HepG2 (cell line): ENCODE measurements around the gene AIF1. TPM values are rescaled to one million over a fixed set of nuclear protein-coding genes. Genes with fewer than 3 reads are reported as not detected.

Source experiments
- ADNP ChIP-seq: sonication (generic); formaldehyde crosslinking; IDR thresholded peaks from 2 replicates; pipeline ENCODE4 v1.4.0; 2020; ENCODE audit warnings: missing genetic modification reagents
- BHLHE40 ChIP-seq: IDR thresholded peaks from 2 replicates; pipeline ENCODE4 v1.6.1; 2011; ENCODE audit warnings: low read length, improper control_type of control experiment
- DMAP1 ChIP-seq: IDR thresholded peaks from 2 replicates; pipeline ENCODE4 v1.6.1; 2016
- E2F1 ChIP-seq: sonication (generic); formaldehyde crosslinking; IDR thresholded peaks from 2 replicates; pipeline ENCODE4 v1.5.0; 2020; ENCODE audit warnings: missing genetic modification reagents
- FOXK1 ChIP-seq: sonication (generic); formaldehyde crosslinking; IDR thresholded peaks from 2 replicates; pipeline ENCODE4 v1.4.0; 2020; ENCODE audit warnings: low read depth, missing genetic modification reagents, borderline replicate concordance
- FOXK2 ChIP-seq: fragments of 450-650 bp; IDR thresholded peaks from 2 replicates; pipeline ENCODE4 v1.6.1; 2016
- HDAC1 ChIP-seq: sonication (generic); formaldehyde crosslinking; IDR thresholded peaks from 2 replicates; pipeline ENCODE4 v1.5.1; 2020; ENCODE audit warnings: mild to moderate bottlenecking, missing genetic modification reagents
- IRX3 ChIP-seq: sonication (generic); formaldehyde crosslinking; IDR thresholded peaks from 2 replicates; pipeline ENCODE4 v1.8.1; 2023; ENCODE audit warnings: mild to moderate bottlenecking, low read depth, missing genetic modification reagents, borderline replicate concordance
- KLF16 ChIP-seq, 2 experiments: sonication (generic) in 1 of 2; formaldehyde crosslinking in 1 of 2; IDR thresholded peaks; 2 replicates each; pipeline versions ENCODE4 v1.6.1 to v1.8.0; 2016 to 2023; ENCODE audit warnings: missing genetic modification reagents in 2 of 2, missing compliant biosample characterization in 1 of 2
- NCOA5 ChIP-seq: sonication (generic); formaldehyde crosslinking; IDR thresholded peaks from 2 replicates; pipeline ENCODE4 v1.4.0; 2020; ENCODE audit warnings: missing genetic modification reagents
- NFIC ChIP-seq: IDR thresholded peaks from 2 replicates; pipeline ENCODE4 v1.6.1; 2012; ENCODE audit warnings: mild to moderate bottlenecking, low read length, inconsistent platforms
- POLR2AphosphoS5 ChIP-seq: IDR thresholded peaks from 2 replicates; pipeline ENCODE4 v1.6.1; 2012; ENCODE audit warnings: low read depth, low read length
- SRY ChIP-seq: sonication (generic); formaldehyde crosslinking; IDR thresholded peaks from 2 replicates; pipeline ENCODE4 v1.8.0; 2022; ENCODE audit warnings: mild to moderate bottlenecking, missing genetic modification reagents
- TEAD2 ChIP-seq: sonication (generic); formaldehyde crosslinking; IDR thresholded peaks from 2 replicates; pipeline ENCODE4 v1.9.0; 2021; ENCODE audit warnings: missing genetic modification reagents
- WIZ ChIP-seq: sonication (generic); formaldehyde crosslinking; IDR thresholded peaks from 2 replicates; pipeline ENCODE4 v1.5.1; 2020; ENCODE audit warnings: mild to moderate bottlenecking, missing genetic modification reagents
- XBP1 ChIP-seq: sonication (generic); formaldehyde crosslinking; IDR thresholded peaks from 2 replicates; pipeline ENCODE4 v1.5.0; 2020; ENCODE audit warnings: missing genetic modification reagents
- ZBTB20 ChIP-seq: sonication (generic); formaldehyde crosslinking; IDR thresholded peaks from 2 replicates; pipeline ENCODE4 v1.8.1; 2023; ENCODE audit warnings: missing genetic modification reagents, low read depth, mild to moderate bottlenecking, borderline replicate concordance
- ZBTB33 ChIP-seq: sonication (generic); formaldehyde crosslinking; IDR thresholded peaks from 2 replicates; pipeline ENCODE4 v1.4.0; 2020; ENCODE audit warnings: missing genetic modification reagents
- ZKSCAN8 ChIP-seq: IDR thresholded peaks from 2 replicates; pipeline ENCODE4 v1.6.1; 2016; ENCODE audit warnings: borderline replicate concordance, missing genetic modification reagents, missing compliant biosample characterization
- ZNF10 ChIP-seq: sonication (generic); formaldehyde crosslinking; IDR thresholded peaks from 2 replicates; pipeline ENCODE4 v1.4.0; 2020; ENCODE audit warnings: mild to moderate bottlenecking, low read depth, missing genetic modification reagents, borderline replicate concordance
- ZNF138 ChIP-seq: sonication (generic); formaldehyde crosslinking; IDR thresholded peaks from 2 replicates; pipeline ENCODE4 v1.5.0; 2020; ENCODE audit warnings: mild to moderate bottlenecking, low read depth, missing genetic modification reagents
- ZNF335 ChIP-seq: sonication (generic); formaldehyde crosslinking; IDR thresholded peaks from 2 replicates; pipeline ENCODE4 v1.4.0; 2020; ENCODE audit warnings: missing genetic modification reagents
- ZNF430 ChIP-seq: sonication (generic); formaldehyde crosslinking; IDR thresholded peaks from 2 replicates; pipeline ENCODE4 v1.9.0; 2021; ENCODE audit warnings: mild to moderate bottlenecking, missing genetic modification reagents
- ZNF678 ChIP-seq: sonication (generic); formaldehyde crosslinking; IDR thresholded peaks from 2 replicates; pipeline ENCODE4 v1.4.0; 2020; ENCODE audit warnings: mild to moderate bottlenecking, missing genetic modification reagents
- polyA plus RNA-seq, 8 experiments: library from polyadenylated mRNA; depleted of rRNA in 3 of 8; stranded (reverse) in 7 of 8; unstranded in 1 of 8; fragments of >200 nt; fragmentation: Illumina TruSeq in 4 of 8; extraction: Trizol in 4 of 8; gene quantifications; 2 replicates each; pipeline versions ENCODE4 v1.2.1 to v1.2.3, GENCODE V29; 2011 to 2016; ENCODE audit warnings: low read depth in 4 of 8, missing spikeins in 1 of 8, mixed read lengths in 1 of 8; ENCODE audit not compliant: insufficient read depth in 1 of 8
- total RNA-seq, 5 experiments: library from RNA; depleted of rRNA; stranded (reverse); fragments of >200 nt; fragmentation: Illumina TruSeq; extraction: Trizol; gene quantifications; 2 replicates each; pipeline ENCODE4 v1.2.3, GENCODE V29; 2016; ENCODE audit warnings: low read depth in 1 of 5
- TF ChIP-seq, protein P1 (sequence below): sonication (generic); formaldehyde crosslinking; IDR thresholded peaks from 2 replicates; pipeline ENCODE4 v1.4.0; 2020; ENCODE audit warnings: missing genetic modification reagents
- TF ChIP-seq, protein P2 (sequence below): sonication (generic); formaldehyde crosslinking; IDR thresholded peaks from 2 replicates; pipeline ENCODE4 v1.4.0; 2020; ENCODE audit warnings: mild to moderate bottlenecking, missing genetic modification reagents

Gene AIF1
- total and polyA plus RNA-seq, 2 of the 13 experiments (the other 11 are each of a cell fraction or from before 2014, with no cell fraction given): 1.5 TPM; not detected in 1

- TF ChIP-seq KLF16 (CRISPR knock-in tag; IDR thresholded peaks at IDR 0.05) (peak in 1 of 2 experiments; percentile 42; a peak in 2 of 4 replicates), DMAP1 (peak; percentile 43; the same call in 1 of the 2 replicates), SRY (CRISPR knock-in tag) (peak; percentile 76), ZBTB33 (CRISPR knock-in tag) (peak; percentile 45; the same call in 1 of the 2 replicates), XBP1 (CRISPR knock-in tag) (no peak), FOXK2 (peak; percentile 47; the same call in 1 of the 2 replicates), HDAC1 (CRISPR knock-in tag) (peak; percentile 83), NCOA5 (CRISPR knock-in tag) (no peak), FOXK1 (CRISPR knock-in tag) (no peak), TEAD2 (CRISPR knock-in tag) (no peak), ZBTB20 (CRISPR knock-in tag) (peak; percentile 79; the same call in 1 of the 2 replicates), ZNF678 (CRISPR knock-in tag) (peak; percentile 75; the same call in 1 of the 2 replicates), ZKSCAN8 (CRISPR knock-in tag) (peak; percentile 45; the same call in 1 of the 2 replicates), ADNP (CRISPR knock-in tag) (no peak), BHLHE40 (no peak; the same call in 1 of the 2 replicates), POLR2AphosphoS5 (peak; percentile 81), WIZ (CRISPR knock-in tag) (peak; percentile 94), ZNF430 (CRISPR knock-in tag) (no peak; the same call in 1 of the 2 replicates), ZNF10 (CRISPR knock-in tag) (no peak), ZNF335 (peak; percentile 84), E2F1 (CRISPR knock-in tag) (peak; percentile 89), ZNF138 (CRISPR knock-in tag) (no peak), IRX3 (peak; percentile 92), NFIC (no peak)
- TF ChIP-seq, protein P1, sequence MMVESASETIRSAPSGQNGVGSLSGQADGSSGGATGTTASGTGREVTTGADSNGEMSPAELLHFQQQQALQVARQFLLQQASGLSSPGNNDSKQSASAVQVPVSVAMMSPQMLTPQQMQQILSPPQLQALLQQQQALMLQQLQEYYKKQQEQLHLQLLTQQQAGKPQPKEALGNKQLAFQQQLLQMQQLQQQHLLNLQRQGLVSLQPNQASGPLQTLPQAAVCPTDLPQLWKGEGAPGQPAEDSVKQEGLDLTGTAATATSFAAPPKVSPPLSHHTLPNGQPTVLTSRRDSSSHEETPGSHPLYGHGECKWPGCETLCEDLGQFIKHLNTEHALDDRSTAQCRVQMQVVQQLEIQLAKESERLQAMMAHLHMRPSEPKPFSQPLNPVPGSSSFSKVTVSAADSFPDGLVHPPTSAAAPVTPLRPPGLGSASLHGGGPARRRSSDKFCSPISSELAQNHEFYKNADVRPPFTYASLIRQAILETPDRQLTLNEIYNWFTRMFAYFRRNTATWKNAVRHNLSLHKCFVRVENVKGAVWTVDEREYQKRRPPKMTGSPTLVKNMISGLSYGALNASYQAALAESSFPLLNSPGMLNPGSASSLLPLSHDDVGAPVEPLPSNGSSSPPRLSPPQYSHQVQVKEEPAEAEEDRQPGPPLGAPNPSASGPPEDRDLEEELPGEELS (CRISPR knock-in tag): peak; percentile 76; the same call in 1 of the 2 replicates
- TF ChIP-seq, protein P2, sequence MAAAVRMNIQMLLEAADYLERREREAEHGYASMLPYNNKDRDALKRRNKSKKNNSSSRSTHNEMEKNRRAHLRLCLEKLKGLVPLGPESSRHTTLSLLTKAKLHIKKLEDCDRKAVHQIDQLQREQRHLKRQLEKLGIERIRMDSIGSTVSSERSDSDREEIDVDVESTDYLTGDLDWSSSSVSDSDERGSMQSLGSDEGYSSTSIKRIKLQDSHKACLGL: no peak
These were observed 5.0 kb downstream of the AIF1 start (continued) for GRCh38 chr6:31619805-31620585.
